NCI-H1694 treated with DMSO at 0.1 percent for 48 hours (cell line): ENCODE results near the gene ABCG4.
"Not testable (repeated sequence)": the region's sequence is repeated elsewhere in the genome, so short reads cannot be mapped to it uniquely, and the experiment has no call there.

Source experiments
- DNase-seq: peaks from one replicate; lab custom pipeline; 2025; lab: John Stamatoyannopoulos, UW

Gene ABCG4

GRCh38 chr11:119154178-119154577, 5.3 kb downstream of the ABCG4 start:
- no peak for DNase-seq

GRCh38 chr11:119155733-119156492, 7.1 kb downstream of the ABCG4 start:
- no peak for DNase-seq

GRCh38 chr11:119156496-119156895, 7.6 kb downstream of the ABCG4 start:
- no peak for DNase-seq

- DNase-seq: no peak
Measured at GRCh38 chr11:119157063-119157462, 8.2 kb downstream of the ABCG4 start.

GRCh38 chr11:119158467-119158866, 9.6 kb downstream of the ABCG4 start:
- DNase-seq: no peak

GRCh38 chr11:119160151-119160550, 11.3 kb downstream of the ABCG4 start:
- no peak for DNase-seq

GRCh38 chr11:119161871-119162270, 13.0 kb downstream of the ABCG4 start:
- no peak for DNase-seq

- no peak for DNase-seq
Measured at GRCh38 chr11:119166368-119167076, 17.7 kb downstream of the ABCG4 start.

GRCh38 chr11:119167077-119167458, 18.2 kb downstream of the ABCG4 start:
- DNase-seq: not testable (repeated sequence)

- DNase-seq: no peak
Measured at GRCh38 chr11:119167933-119168332, 19.1 kb downstream of the ABCG4 start.

- DNase-seq: peak; percentile 9
Measured at GRCh38 chr11:119168471-119169281, 19.8 kb downstream of the ABCG4 start, which contains the start of gene NLRX1. Gene NLRX1, plus strand, starts transcription at chr11:119168725. Its CDS starts 2,679 bp downstream, at chr11:119171404.

GRCh38 chr11:119169282-119169719, 20.4 kb downstream of the ABCG4 start:
- no peak for DNase-seq

- DNase-seq: no peak
Measured at GRCh38 chr11:119172513-119172912, 23.7 kb downstream of the ABCG4 start.

GRCh38 chr11:119173453-119173852, 24.6 kb downstream of the ABCG4 start:
- DNase-seq: no peak

GRCh38 chr11:119175493-119176077, 26.7 kb downstream of the ABCG4 start:
- DNase-seq: no peak

- no peak for DNase-seq
Measured at GRCh38 chr11:119178166-119178680, 29.4 kb downstream of the ABCG4 start.

- no peak for DNase-seq
Measured at GRCh38 chr11:119179342-119179741, 30.5 kb downstream of the ABCG4 start.

- DNase-seq: no peak
Measured at GRCh38 chr11:119179983-119180382, 31.1 kb downstream of the ABCG4 start.

- DNase-seq: no peak
Measured at GRCh38 chr11:119180729-119181676, 32.2 kb downstream of the ABCG4 start.

GRCh38 chr11:119181677-119182412, 33.0 kb downstream of the ABCG4 start:
- DNase-seq: no peak
